NOMO-1 treated with DMSO at 0.1 percent for 48 hours (cell line): ENCODE results near the gene WNT1.
A peak's percentile ranks its signal among the peaks of the same experiment; 100 is the strongest.

Experiments
- DNase-seq: peaks from one replicate; lab custom pipeline; 2025; ENCODE audit not compliant: unreplicated experiment; lab: John Stamatoyannopoulos, UW

The WNT1 gene

DNA sequence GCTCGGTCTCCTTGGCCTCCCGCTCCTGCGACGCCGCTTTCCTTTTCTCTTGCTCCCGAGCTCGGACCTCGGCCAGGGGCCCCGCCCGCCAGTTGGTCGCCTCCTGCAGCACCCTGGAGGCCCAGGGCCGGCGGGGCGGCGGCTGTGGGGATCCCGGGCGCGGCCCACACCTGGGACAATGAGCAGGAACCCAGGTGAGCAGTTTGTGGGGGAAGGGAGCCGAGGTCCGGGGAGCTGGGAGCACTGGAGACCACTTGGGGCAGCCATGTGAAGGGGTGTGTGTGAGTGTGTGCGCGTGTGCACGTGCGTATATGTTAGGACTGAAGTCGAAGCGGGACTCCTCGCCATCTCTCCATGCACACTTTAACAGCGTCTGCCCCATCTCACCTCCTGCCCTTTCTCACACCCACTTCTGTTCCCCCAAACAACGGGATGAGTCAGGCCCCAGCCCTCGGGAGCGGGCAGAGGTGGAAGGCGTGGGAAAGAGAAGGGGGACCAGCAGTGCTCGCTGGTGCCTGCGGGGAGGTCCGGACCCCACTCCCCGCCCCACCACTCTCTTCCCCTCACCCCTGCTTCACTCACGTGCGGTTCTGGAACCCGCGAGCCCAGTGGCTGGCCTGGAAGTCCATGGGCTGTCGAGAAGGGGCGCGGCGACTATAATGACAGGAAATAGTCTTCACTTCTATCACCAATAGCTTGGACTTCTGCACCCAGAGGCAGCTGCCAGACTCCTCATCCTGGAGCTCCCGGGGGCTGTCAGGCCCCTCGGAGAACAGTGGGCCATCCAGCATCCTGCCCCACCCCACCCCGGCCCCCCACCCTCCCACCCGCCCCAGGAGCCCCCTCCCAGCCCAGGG, 20.6 kb downstream of the WNT1 start:
- no peak for DNase-seq

DNA sequence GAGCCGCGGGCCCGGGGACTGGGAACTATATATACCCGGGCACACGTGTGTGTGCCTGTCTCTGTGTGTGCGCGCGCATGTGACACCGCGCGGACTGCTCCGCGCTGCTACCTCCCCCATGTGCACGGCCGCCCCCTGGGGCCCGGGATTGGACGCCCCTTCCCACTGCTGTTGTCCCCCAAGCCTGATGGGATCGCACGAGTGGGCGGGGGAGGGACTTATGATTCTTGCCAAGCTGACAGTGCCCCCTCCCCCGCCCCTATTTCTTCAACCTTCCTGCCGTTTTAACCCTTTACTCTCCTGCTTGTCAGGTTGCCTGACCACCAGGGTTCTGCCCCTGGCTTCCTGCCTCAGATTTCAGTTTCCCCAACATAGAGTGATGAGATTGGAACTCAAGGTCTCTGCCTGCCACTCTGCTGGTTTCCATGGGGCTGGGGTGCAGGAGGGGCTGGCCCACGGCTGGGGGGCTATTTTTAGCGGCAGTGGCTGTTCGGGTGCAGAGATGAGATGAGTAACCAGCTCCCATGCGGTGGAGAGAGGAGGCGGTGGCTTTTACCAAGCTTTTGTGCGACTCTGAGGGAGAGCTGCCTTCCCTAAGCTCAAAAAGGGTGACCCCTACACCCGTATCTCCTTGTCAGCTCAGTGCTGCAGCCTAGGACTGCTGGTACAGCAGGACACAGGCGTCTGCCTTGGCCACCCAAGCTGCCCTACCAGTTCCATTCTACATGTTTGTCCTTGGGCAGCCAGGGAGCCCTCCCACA, 21.4 kb downstream of the WNT1 start, which contains the start of gene DDN:
TSS of gene DDN (minus strand) at position 5 of the 761 bp plus-strand sequence. CDS start 88 bp downstream, outside the sequence.
- DNase-seq, result peak; percentile 7

DNA sequence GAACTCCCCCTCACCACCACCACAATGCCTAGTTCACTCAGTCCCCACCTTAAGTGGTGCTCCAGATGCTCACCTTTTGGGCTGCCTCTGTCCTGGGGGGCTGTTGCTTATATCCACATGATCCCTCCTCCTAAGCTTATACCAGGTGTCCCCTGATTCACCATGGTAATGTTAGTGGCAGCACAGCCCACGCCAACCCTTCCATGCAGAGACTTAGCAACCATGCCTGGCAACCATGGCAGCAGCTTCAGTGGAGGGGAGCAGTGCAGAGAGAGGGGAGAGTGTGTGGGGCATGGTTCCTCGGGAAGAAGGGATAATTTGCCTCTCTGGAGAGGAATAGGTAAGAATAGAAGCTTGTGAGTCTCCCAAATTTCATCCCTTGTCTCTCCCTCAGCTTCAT, 22.2 kb downstream of the WNT1 start:
- DNase-seq, result no peak

DNA sequence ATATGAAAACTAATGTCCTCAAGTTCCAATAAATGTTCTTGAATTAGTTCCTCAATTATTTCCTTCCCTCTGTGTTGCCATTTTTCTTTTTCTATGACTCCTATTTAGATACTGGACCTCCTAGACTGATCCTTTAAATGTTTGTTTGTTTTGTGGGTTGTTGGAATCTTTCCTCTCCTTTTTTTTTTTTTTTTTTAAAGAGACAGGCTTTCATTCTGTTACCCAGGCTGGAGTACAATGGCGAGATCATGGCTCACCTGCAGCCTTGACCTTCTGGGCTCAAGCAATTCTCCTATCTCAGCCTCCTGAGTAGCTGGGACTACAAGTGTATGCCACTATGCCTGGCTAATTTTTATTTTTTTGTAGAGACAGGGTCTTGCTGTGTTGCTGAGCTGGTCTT, 30.8 kb downstream of the WNT1 start:
- no peak for DNase-seq

DNA sequence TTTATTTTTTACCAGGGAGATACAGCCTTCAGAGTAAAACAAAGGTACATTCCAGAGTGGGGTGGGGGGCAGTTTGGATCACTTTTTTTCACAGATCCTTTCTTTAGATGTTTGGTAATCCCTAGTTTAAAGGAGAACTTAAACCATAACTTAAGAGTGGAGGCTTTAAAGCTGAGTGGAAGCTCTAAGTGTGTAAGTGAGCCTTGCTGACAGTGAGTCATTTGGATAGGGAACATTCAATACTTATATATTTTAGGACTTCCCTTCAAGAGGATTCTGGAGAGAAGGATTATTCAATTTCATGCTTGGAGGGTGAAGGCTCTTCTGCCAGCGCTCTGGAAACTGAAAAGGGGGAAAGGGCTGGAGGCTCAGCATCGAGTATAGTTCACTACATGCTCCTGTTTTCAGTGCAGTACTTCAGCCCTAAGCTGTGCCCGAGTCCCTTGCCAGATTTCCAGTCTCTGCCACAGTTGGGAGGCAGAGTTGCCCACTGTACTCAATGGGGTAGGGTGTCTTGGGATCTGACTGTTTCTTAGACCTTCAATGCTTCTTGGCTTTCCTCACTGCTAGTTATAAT, 32.1 kb downstream of the WNT1 start:
- DNase-seq, result no peak

DNA sequence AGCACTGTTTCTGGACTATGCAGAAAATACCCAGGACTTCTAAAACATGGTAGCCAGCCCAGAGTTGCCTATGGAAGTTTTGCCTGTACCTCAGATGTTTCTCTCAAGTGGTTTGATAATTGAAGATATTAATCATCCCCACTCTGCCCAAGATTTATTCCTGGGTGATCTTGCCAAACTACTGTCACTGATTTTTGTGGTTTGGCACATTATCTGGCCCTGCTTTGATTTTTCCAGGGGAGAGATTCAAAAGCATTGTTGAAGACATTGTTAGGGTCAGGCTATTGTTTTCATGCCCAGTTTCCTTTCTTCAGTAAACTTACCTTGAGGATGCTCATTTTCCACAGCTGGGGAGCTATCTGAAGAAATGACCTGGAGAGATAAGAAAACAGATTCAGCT, 34.6 kb downstream of the WNT1 start:
- DNase-seq, result no peak

DNA sequence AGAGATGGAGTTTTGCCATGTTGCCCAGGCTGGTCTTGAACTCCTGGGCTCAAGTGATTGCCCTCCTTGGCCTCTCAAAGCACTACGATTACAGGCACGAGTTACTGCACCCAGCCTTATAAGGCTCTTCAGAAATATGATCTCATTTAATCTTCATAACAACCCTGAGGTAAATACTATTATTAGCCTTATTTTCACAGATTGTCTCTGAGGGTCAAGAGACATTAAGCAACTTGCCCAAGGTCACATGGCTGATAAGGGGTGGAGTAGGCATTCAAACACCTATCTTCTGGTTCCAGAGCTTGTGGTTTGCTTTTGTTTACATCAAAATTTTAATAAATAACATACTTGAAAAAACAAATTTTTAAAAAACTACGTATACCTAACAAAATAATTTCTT, 35.3 kb downstream of the WNT1 start:
- DNase-seq, result no peak

DNA sequence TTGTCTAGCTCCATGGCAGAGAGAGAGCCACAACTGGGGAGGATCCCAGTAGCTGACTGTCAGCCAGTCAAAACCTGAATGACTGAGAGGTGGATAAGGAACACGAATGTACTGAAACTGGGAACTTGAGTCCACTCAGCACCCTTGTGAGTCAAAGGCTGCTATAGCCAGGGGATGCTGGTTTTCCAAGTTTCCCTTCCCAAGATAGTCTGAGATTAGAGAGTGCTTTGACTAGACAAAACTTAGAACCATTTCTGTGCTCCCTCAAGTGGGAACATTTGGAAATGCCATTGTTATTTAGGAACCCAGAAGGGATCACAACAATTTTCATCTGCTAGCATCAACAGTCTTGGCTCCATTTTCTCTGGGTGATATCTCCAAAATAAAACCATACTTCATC, 36.4 kb downstream of the WNT1 start:
- DNase-seq, result no peak

DNA sequence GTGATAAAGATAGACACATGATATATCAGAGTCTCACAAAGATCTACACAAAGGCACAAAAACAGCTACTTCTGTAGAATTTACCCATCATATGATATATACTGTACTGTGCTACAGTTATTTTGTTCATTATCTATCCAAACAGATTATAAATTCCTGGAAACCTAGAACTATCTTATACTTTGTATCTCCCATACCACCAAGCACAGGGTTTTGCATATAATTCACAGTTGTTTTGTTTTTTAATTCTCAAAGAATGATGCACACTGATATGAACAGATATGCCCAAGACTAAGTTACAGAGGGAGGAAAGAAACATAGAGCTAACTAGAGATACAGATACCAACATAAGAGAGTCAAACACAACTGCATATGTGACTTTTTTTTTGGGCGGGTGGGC, 37.1 kb downstream of the WNT1 start:
- DNase-seq, result no peak

DNA sequence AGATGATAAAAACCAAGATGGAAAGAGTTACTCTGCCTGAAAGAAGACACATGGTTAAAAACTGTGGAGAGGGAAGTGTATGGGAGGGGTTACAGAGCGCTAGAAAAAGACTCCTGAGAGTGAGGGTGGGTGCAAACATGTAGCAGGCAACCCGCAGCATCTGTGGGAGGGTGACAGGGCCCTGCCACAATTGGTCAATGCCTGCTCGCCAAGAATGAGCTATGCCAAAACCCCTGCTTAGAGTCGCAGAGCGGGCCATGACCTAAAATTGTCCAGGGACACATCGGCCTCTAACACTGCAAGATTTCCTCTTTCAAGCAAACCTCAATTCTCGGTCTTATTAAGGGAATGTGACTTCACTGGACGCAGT, 39.8 kb downstream of the WNT1 start:
- peak; percentile 47 for DNase-seq

DNA sequence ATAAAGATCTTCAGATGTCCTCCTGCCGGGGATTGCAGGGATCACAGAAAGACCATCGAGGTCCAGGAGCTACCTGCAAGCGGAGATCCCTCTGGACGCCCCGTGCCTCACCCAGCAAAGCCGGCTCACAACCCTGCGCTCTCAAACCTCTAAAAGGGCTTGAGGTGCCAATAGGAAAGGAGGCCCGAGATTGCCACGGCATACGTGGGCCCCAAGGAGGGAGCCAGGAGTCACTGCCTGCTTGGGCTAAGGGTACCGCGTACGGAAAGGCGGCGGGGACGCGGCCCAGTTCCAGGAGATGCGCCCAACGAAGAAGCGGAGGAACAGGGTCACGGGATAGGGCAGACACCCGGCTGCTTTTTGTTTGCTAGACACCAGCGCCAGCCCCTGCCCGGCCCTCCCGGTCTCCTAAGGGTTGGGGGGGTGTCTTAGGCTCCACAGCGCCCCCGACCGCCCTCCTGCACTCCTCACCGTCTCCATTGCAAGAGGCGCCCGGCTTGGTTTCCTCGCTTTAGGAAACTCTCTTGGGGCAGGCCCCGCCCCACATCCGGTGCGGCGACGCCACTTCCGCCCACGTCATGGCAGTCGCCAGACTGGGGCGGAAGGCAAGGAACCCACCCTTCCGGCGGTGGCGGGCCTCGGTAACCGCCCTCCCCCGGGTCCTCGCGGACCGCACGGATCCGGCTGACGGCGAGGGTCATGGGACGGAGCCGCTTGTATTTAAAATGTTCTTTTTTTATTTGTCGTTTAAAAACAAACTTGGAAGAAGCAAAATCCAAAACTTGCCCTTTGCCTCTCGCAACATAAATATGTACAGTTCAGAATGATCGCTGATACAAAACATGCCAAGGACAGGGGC, 40.4 kb downstream of the WNT1 start, which contains the start of gene PRKAG1:
TSS of gene PRKAG1 (minus strand) at position 516 of the 859 bp plus-strand sequence. CDS start at position 480, 36 bp downstream.
- peak; percentile 97 for DNase-seq

DNA sequence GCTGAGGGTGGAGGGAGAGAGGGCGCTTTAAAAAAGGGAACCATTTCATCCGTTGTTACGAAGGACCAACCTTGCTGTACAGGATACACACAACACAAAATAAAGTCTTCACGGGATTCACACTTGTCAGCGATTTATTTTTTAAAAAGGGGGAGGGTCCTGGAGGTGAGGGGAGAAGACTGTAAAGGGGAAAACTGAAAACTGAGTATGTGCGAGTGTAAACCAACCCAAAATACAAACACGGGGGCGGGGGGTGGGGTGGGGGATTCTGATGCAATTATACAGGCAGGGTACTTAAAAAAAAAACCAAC, 41.0 kb downstream of the WNT1 start:
- DNase-seq, result peak; percentile 75

DNA sequence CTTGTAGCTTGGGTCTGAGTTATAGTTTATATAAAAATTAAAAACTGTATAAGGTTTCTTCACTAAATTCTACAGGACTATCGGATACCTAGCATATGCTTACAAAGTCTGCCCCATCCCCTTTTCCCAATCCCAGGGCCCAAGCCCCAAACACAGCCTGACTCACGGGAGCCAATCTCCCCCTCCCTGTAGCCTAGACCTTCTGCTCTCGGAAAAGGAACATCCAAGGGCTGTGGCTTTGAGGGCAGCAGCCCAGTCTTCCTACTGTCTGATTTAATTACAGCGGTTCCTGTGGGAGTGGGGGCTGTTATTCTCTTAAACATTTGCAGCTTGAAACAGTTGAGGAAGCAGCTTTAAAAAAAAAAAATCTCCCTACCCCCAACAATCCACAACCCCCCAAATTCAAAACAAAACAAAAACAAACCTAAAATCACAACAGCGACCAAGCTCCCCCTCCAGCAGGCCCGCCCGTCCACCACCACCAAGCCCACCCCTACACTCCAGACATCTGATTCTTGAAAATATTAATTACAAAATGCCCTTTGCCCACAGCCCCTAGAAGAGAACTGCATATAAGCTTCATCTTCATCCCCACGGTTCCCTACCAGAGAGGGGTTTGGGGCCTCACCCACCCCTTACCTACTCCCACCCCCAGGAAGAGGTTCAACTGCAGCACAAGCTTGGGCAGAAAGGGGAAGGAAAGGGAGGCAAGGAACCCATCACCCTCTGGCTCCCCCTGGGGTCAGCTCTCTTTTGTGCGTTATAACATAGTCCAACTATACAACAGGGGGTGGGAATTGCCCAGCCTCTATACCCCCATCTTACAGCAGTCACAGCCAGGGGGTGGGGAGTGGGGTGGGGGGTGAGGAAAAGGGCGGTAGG, 41.6 kb downstream of the WNT1 start:
- peak; percentile 64 for DNase-seq

DNA sequence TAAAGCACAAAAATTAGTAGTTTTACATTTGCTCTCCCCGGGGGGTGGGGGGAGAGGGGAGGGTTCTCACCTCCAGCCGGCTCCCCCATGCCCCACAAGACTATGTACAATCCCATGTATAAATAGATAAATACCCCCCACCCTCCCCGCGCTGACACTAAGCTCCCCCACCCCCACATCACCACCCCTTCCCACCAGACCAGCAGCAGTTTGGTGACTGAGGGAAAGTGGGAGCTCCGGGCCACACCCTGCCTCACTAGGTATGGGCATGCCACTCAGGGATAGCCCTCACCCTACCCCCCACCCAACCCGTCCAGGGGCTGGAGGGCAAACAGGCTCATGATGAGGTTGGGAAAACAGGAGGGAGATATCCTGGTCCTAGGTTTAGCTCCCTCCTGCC, 42.3 kb downstream of the WNT1 start:
- no peak for DNase-seq

DNA sequence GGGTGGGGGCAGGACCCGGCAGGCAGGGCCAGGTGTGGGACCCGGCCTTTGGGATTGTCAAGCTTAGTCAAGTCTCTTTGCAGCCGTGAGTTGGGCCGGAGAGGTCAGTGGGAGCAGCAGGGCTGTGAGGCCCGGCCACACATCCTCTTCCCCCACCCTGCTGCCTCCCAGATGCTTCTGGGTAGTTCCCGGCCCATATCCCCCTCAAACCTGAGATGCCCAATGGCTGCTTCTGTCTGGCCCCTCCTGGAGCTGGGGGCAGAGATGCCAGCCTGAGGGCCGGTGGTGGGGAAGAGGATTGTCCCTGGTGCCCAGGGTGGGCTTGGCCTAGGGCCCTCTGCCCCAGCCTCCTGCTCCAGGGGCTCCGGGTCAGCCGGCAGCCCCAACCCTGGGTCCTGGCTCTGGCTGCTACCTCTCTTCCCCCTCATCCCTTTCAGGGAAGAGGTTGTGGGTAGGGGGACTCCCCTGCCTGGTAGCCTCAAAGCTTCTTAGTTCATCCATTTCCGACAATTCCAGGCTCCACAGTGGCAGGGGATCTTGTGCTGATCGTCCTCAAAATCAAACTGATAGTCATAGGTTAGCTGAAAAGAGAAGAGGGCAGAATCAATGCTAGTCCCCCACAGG, 43.3 kb downstream of the WNT1 start:
- DNase-seq, result no peak

DNA sequence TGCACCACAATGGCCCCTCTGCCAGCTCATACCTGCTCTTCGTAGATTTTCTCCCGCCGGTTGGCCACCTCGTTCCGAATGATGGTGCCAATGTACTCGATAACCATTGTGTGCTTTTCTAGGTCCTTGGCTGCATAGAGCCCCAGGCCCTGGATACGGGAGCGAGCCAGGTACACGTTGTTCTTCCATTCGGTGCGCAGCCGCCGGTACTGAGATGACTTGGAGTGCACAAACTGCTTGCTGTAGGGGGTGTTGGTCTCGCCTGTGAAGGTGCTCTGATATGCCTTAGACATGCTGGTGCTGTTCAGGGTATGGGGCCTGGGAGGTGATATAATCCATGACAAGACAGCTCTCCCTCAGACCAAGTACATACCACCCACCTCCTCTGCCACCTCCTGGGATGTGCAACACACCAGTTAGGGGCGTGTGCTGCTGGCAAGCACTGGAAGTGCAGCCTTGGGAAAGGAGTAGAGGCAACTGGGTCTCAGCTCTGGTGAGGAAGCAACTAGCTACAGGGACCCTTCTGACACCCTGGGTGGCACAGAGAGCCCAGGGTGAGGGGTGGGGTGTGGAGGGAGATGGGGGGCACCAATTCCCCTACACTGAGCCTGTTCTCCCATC, 44.5 kb downstream of the WNT1 start:
- DNase-seq, result no peak

DNA sequence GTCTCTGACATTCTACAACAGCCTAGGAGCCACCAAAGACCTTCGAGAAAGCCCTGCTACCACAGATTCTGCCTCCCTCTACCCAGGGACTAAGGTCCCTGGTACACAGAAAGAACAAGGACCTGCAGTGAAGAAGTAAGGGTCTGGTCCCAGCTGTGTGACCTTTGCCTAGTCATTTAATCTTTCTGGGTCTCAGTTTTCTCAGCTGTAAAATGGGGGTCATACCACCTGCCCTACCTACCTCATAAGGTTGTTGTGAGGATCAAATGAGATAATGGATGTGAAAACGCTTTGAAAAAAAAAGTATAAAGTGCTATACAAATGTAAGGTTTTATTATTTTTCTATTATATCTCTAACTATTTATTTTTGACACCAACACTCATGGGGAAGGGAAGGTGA, 45.7 kb downstream of the WNT1 start:
- no peak for DNase-seq

DNA sequence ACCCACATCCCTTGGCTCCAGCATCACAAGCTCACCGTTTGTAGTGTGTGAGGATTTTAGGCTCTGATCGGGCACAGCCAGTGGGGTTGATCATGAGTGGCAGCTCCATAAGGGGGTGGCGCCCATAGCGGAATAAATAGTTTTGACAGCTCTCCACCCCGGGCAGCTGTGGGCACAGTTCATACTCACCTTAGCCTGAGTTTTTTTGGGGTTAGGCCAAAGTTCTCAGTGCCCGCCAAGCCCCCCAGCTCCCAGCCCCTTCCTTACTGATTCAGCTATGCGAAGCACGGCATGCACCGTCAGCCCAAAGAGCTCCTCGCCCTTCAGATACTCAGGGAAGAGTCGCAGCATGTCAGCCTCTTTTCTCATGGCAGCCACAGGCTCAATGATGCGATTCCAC, 46.4 kb downstream of the WNT1 start:
- no peak for DNase-seq

DNA sequence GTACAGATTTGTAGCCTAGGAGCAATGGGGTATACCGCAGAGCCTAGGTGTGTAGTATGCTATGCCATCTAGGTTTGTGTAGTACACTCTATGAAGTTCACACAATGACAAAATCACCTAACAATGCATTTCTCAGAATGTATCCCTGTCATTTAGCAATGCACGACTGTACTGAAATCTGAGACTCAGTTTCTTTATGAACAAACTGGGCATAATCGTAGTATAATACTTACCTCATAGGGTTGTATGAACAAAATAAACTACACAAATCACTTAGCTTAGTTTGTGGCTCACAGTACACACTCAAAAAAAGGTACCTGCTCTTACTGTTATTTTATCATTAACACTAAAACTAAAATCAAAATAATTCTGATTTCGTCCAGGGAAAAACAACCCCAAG, 47.3 kb downstream of the WNT1 start:
- no peak for DNase-seq
